NCI-H524 (cell line): ENCODE data around the gene AGPAT2.

Source experiments
- DNase-seq, 2 experiments: peaks; one replicate each; lab custom pipeline; 2025; lab: John Stamatoyannopoulos, UW

The AGPAT2 gene

DNA sequence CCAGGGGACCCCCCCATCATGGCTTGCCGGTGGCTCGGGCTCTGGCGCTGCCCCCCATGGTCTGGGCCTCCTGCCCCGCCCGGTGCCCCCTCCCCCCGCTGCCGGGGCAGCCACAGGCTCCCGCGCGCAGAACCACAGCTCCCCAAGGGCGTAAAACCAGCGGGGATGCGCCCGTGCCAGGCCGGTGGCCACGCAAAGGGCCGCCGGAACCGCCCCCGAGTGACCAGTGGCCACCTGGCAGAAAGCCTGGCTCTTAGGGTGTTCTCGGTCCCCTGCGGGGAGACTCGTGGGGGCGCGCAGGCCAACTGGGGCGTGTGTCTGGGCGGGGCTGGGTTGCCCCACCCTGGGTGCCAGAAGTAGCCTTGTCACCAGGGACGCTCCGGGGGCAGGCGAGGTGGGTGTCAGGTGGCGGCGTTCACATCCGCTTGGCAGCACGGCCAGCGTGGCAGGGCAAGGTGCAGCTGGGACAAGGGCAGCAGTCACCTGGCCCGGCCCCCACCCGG, 515 bp upstream of the AGPAT2 start:
- DNase-seq, result no peak

DNA sequence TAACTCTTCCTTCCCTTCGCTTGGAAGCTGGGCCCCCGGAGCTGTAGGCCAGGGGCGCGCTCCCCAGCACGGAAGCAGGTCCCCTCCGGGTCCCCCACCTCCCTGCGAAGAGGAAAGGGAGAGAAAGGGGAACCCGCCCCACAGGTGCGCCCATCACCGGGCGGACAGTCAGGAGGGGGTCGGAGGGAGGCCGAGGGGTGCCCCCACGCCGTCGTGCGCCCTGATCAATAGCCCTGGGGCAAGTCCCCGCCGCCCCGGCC, 793 bp downstream of the AGPAT2 start:
- no peak for DNase-seq

DNA sequence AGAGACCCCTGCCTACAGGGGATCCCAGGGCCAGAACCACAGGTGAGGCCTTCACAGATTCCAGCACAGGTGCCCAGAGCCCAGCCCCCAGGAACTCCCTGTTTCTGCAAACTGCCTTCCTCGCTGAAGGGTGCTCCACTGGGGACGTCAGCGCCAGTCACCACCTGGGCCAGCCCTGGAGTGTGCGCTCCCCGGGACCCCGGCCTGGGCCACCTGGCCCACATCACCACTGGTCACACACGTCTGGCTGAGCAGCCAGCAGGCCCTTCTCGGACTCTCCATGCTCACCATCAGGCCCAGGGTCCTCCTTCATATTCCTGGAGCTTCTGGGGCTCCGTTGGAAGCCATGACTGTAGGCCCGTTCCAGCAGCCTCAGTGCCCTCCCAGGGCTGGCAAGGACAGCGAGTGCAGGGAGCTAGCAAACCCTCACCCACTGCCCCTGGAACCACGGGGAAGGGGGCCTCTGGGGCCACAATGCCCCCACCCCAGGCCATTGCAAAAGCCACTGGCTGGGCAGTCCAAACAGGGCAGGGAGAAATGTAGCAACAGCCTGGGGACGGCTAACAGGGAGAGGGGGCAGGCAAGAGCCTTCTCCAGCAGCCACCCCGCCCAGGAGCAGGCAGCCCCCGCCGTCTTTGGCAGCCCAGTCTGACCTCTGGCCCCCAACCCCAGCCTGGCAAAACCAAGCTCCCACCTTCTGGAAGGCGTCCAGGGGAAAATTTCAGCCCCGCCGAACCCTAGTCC, 1.3 kb downstream of the AGPAT2 start:
- no peak for DNase-seq

DNA sequence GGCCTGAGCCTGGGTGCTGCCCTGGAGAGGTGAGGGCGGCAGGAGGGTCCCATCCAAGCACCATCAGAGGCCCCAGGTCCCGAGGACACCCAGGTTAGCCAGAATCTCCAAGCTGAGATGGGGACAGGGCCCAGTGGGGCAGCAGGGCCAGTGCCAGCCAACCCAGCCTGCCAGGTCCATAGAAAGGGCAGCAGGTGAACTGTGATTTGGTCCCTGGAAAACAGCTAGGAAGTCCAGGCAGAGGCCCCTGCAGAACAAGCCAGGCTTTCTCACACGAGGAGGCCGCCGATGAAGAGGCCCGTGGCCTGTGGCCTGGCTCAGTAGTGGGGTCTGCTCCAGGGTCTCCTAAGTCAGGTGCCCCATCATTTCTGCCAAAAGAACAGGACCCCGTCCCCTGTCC, 2.0 kb downstream of the AGPAT2 start:
- no peak for DNase-seq

DNA sequence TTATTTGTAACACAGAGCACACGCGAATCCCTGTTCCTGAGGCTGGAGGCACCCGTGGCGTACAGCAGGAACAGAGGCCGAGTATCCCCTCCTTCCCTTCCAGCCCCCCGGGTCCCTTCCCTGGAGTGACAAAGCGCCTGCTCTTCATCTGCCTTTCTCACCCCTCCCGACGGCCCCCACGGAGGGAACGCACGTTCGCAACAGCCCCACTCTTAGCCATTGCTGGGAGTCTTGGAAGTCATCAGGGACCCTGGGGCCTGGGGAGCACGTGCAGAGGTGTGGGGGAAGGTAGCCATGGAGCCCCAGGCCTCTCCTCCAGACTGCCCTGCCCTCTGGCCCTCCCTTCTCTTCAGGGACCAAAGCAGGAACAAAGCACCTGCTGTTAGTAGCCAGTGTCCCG, 2.5 kb downstream of the AGPAT2 start:
- no peak for DNase-seq

DNA sequence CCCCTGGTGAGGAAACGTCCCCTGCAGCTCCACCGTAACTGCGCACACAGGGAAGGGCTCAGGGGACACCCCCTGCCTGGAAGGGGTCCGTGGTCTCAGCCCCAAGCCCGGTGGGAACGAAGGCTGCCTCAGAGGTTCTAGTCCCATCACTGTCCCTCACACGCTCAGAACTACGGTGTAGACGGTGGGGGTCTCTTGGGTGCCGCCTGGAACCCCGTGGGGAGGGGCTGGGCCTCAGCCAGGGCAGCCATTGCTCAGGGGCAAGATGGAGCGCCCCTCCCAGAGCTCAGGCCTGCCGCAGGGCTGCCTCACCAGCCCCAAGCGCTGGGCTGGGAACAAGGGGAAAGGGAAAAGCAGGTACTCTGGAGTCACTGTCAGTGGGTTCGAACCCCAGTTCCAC, 2.9 kb downstream of the AGPAT2 start:
- no peak for DNase-seq

DNA sequence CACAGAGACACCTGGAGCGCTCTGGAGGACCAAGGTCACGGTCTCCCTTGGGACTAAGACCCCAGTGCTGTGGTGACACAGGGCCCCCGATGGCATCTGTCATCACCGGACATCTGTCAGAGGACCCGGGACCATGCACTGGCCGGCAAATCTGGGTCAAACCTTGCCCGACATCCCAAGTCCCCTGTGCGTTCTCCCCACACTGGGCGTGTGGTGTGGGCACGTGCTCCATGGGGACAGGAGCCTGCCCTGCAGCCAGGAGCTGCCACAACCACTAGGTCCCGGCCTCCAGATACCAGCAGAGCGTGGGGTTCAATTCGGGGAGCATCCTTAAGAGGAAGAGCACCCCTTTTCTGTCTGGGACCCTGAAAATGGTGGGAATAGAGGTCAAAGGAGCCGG, 3.5 kb downstream of the AGPAT2 start:
- DNase-seq, result no peak

DNA sequence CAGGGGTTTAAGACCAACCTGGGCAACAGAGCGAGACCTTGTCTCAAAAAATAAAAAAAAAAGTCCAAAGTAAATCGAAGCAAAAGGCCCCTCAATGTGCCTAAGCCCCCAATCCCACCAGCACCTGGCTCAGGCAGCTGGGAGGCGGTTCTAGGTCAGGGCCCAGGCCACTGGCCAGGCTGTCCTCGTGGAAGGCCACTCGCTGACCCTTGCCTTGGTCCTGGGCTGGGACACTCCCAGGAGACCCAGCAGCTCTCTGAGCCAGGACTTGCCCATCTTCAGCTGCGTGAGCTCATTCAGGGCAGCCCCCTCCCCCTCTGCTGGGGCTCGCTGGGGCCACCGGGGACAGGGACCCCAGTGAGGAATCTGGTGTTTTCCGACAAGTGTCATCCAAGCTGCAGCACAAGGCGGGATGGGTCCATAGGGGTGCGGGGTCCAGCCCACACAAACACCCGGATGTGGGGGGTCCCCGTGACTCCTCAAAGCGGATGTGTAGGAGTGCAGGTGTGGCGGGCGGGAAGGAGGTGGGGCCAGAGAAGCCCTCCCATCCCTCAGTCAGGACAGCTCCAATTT, 4.0 kb downstream of the AGPAT2 start:
- DNase-seq, result no peak

DNA sequence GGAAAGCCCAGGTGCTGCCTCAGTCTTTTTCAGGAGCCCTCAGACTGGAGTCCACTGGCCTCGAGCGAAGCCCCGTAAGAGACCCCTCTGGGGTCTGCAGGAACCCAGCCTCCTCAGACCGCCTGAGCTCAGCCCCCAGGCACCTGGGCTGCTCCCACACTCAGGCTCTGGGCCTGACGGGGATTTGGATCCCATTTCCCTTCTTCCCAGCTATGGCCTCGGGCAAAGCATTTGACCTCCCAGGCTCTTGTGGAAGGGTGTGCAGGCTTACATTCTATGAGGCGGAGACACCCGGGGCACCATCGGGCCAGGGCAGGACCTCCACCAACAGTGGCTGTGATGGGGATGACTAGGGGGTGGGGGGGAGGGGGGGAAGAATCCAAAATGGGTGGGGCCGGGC, 4.5 kb downstream of the AGPAT2 start:
- DNase-seq, result no peak

DNA sequence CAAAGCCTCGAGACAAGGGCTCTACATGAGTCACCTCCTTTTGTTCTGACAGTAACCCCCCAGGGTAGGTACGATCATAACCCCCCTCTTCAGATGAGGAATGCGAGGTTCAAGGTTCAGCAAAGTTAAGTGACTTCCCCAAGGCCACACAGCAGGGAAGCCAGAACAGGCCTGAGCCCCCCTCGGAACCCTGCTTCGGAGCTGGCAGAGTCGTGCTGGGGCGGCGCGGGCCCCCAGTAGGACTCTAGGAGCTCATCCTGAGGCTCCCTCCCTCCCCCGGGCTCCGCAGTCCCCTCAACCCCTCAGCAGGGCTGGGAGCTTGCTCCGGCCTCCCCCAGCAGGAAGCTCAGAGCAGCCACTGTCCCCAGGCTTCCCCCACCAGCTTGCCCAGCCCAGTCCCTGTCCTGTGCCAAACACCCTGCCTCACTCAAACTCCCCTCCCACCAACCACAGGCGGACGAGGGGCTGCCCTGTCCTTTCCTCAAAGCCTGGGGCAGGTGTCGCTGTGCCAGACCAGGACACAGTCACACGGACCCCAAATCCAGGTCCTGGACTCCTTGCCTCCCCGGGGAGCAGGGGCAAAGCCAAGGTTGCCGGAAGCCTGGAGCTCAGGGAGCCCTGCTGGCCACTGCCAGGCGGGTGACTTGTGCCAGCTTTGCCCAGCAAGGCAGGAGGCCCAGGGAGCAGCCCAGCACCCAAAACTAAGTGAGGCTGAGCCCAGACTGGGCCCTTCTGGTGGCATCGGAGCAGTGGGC, 5.1 kb downstream of the AGPAT2 start:
- no peak for DNase-seq

DNA sequence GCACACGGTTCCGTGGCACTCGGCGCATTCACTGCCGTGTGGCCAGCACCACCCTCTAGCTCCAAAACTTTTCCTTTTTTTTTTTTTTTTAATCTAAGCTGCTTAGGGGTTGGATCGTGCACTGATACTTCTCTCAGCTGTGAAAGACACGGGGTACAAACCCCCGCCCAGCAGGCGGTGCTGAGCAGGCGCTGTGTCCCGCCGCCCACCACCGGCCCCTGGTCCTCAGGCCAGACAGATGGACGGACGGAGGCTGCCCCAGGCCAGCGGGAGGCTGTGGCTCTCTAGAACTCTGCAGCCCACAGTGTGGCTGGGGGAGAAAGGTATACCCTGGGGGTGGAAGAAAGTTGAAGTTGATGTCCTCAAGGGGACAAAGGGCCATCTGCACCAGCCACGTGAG, 6.2 kb downstream of the AGPAT2 start:
- DNase-seq, result no peak

DNA sequence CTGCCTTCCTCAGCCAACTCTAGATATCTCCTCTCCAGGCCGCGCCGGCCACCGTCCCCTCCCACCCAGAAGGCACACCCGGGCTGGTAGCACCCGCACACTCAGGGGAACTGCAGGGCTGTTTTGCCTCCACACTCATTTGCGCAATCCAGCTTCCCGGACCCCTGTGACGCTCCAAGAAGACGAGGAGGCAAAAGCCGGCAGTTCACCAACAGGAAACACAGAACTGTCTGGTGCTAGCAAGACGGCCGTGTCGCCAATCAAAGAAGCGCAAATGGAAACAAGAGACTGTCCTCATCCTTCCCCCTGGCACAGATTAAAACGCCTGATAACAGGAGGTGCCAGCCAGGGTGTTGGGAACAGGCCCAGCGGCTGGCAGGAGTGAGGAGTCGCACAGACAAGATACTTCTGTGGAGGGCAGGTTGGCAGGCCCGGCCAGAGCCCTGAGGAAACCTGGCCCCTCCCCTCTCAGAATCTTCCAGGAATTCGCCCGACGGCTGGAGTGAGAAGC, 7.8 kb downstream of the AGPAT2 start:
- DNase-seq, result no peak

DNA sequence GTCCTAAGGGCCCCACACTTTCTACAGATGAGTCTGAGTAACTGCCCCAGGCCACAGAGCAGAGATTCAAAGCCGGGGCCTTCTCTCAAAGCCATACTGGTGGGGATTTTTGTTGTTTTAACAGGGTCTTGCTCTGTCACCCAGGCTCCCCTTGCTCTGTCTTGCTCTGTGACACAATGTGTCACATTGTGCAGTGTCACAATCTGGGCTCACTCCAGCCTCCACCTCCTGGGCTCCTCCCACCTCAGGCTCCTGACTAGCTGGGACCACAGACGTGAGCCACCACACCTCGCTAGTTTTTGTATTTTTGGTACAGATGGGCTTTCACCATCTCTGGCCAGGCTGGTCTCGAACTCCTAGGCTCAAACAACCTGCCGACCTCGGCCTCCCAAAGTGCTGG, 8.6 kb downstream of the AGPAT2 start:
- DNase-seq, result no peak

DNA sequence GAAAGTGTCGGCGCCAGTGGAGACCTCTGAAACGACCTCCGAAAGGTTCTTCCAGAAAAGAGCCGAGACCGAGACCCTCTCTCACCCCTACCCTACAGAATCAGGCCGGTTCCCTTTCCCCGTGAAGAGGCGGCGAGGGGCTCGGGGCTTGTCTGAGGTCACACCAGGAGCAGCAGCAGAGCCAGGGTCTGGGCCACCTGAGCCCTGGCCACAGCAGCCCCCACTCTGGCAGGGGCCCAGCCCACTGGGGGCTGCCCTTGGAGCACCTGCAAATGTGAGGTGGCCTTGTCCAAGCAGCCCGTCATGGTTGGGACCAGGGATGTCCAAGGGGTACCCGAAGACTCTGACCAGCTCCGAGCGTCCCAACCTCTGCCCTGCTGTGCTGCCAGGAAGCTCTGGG, 9.2 kb downstream of the AGPAT2 start:
- no peak for DNase-seq

DNA sequence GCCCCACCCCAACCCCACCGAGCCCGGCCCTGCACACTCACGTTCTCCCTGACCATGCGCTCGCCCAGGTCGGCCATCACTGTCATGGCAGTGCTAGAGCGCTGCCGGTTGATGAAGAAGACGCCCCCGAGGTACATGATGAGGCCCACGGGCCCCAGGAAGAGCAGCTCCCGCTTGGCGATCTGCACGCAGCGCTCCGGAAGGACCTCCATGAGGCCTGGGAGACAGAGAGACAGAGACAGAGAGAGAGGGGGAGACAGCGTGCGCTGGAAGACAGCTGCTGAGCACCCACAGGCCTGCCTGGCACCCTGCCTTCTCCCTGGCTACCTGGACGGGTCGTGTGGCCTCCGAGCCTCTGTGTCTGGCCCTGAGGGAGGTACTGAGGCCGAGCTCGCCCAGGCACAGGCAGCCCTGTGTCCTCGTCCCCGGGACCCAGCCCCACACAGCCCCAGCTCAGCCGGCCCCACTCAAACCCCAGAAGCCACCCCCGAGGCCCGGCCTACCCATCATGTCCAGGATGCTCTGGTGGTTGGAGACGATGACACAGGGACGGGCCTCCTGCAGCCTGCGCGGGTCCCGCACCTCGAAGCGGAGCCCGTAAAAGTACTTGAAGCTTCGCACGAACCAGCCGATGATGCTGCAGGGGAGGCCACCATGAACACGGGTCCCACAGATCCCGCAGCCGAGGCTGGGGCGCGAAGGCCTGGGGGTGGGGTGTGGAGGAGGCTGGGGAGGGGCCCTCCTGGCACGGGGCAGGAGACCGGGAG, 10.2 kb downstream of the AGPAT2 start:
- DNase-seq, result no peak

DNA sequence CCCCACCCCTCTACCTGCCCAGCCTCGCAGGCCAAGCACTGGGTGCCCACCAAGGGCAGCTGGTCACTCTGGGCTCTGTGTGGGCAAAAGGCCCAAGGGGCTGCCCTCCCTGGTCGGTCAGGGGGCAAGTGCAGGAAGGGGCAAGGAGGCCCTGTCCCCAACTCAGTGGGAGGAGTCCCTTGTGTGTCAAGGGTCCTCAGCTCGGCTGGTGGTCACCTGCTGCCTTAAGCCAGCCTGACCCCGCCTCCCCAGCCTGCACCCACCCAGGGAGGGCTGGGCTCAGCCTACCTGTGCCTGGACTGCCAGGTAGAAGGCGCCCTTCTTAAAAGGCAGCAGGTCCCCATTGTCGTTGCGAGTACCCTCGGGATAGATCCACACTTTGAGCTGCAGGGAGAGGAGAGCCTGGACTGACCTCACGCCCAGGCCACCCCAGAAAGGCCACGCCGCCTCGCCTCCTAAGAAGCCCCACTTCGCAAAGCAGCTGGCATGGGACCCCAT, 10.9 kb downstream of the AGPAT2 start:
- DNase-seq, result no peak

DNA sequence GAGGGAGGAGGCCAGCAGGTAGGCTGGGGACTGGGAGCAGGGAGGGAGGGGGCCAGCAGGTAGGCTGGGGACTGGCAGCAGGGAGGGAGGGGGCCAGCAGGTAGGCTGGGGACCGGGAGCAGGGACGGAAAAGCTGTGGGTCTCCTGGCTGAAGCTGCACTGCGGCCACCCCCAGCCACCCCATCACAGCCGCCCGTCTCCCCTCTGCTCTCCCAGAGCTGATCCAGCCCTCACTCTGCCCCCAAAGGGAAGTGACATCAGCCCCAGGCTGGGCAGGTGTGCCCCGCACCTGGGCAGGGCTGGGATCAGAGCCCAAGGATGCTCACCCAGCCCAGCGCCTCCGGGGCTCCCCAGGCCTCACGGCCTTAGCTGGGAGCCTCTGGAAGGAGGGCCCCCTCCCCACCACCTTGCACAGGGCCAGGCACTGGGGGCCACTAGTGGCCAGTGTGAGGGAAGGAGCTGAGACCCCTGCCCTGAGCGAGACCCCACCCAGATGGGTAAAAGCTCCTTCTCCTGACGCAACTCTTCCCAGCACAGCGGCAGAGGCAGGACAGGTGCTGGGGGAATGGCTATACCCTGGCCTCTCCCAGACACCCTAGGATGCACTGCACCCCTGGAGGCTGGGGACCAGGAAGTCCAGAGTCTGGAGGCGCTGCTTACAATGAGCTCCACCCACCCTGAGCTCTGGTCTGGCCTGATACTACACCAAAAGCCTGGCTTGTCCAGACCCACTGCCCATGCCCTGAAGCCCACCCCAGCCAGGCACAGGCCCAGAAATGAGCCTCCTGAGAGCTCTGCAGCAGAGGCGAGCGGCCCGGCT, 11.6 kb downstream of the AGPAT2 start:
- no peak for DNase-seq

DNA sequence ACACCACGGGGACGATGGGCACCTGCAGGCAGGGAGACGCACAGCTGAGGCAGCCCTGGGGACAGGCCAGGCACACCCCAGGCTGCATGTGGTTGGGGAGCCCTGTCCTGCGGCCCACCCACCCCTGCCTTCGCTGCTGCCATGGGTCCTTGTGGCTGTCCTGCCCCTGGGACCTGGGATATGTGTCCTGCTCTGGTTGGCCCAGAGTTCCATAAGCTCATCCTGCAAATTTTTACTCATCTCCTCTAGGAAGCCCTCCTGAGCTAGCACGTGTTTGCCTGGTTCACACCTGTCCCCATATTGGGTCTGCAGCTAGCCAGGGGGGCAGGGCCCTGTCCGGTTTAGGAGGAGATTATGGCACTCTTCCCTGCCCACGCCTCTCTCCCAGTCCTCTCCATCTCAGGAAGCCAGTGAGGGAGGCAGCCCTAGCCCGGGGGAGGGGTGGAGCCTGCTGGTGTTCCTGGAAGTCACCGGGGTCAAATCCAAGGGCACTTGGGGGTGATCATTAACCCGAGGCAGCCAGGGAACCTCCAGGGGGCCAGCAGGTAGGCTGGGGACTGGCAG, 12.4 kb downstream of the AGPAT2 start:
- no peak for DNase-seq

DNA sequence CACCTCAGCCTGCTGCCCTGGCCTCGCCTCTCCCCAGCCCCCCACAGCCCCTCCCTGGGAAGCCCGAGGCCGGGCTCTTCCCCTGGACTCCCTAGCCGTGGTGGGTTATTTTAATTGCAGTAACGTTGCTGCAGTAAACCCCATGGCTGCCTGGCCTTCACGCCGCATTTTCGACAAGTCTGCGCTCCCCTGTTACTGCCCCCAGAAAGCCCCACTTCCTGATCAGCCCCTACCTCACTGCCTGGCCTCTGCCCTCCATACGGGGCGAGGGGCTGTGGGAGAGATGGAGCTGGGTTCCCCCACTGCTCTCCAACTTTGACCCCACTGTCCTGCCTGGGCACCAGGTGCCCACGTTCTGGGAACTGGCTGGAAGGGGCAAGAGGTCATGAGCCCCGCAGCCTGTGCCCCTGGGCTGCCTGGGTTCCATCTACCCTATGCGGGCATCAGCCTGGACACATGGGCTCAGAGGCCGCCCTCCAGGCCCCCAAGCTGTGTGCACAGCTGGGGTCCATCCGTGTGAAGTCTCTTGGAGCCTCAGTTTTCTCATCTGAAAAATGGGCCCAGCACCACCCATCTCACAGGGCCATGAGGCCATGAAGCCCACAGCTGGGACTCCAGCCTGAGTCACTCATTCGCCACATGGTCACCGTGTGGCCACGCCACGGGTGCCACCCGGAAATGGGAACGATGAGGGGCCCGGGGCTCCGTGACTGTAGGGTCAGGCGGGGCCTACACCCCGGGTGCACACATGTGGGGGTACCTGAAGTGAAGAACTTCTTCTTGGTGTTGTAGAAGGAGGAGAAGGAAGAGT, 13.1 kb downstream of the AGPAT2 start:
- DNase-seq, result no peak
